GM19467 (cell line): Measurements from ENCODE around the gene ISG20.
"Not testable (repeated sequence)": the region's sequence is repeated elsewhere in the genome, so short reads cannot be mapped to it uniquely, and the experiment has no call there.

Experiments
- ATAC-seq: cut with Tn5 transposase; IDR thresholded peaks from one replicate; pipeline ENCODE4 v1.9.1; 2021; ENCODE audit warnings: mild to moderate bottlenecking, moderate library complexity; ENCODE audit not compliant: unreplicated experiment

Gene ISG20

DNA sequence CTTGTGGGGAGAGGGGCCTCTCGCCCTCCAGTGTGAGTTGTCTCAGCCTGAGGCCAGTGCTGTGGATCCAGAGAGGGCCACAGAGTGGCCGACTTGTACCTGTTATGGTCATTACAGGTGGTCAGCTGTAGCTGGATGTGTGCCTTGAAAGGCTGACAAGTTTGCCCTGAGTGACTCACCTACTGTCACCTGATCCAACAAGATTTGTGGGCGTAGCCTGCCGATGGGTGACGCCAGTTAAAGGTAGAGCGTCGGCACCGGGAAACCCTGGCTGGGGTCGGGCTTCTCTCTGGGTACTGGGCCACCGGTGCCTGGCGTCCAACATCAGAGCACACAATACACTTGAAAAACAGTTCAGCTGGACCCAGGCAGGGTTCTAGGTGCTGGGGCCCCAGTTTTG, 2.8 kb upstream of the ISG20 start:
- ATAC-seq: no peak

- ATAC-seq: no peak
These were observed 2.2 kb upstream of the ISG20 start for GRCh38 chr15:88636654-88637053.

DNA sequence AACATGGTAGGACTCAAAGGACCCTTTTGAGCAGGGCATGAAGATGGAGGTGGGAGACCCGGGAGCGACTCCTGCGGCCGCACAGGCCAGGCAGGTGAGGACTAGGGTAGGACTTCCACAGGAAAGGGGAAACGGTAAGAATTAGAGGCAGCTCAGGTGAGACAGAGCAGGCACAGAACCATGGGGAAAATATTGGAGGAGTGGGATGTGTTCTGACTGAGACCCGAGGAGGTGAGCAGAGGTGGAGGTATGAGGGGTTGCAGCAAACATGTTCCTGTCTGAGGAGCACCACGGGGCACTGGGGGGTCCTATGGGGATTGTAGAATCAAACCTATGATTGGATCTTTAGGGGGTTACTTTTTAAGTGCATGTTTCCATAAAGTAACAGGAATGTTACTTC, 1.4 kb upstream of the ISG20 start:
- ATAC-seq: no peak

DNA sequence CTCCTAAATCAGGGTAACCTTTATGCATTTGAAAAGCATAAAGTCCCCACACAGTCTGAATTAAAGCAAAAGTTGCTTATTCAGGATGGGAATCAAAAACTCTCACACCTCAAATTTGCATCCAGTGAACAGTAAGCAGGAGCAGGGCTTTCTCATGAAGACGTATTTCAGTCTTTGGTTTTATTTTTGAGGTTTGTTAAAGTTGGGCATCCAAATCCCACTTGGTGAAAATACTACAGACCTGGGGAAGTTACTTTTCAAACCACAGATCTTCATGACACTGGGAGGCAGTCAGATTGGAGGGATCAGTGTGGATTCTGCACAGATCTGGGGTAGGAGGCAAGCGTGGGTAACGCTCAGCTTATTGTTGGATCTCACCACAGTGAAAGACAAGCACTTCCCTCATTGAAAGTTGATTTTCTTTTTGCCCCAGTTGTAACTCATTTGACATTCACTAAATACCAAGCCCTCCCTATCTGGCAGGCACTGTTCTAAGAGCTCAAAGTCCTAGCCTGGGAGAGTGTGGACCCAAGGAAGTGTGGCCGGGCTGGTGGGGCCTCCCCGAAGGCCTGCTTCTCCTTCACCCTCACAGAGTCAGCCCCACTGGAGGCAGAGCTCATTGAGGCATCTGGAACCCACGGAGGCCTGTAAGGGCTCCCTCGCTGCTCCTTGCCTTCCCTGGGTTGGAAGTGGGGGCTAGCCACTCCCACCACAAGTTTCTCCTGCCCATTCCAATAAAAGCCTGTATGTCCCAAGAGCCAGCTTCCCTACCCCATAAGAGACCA, 783 bp upstream of the ISG20 start:
- no peak for ATAC-seq

GRCh38 chr15:88641959-88642452, 3.2 kb downstream of the ISG20 start:
- no peak for ATAC-seq

- not testable (repeated sequence) for ATAC-seq
These were observed 3.7 kb downstream of the ISG20 start for GRCh38 chr15:88642514-88642913.

GRCh38 chr15:88644741-88645140, 5.9 kb downstream of the ISG20 start:
- no peak for ATAC-seq

- no peak for ATAC-seq
These were observed 6.6 kb downstream of the ISG20 start for GRCh38 chr15:88645171-88646087.

GRCh38 chr15:88646088-88646405, 7.2 kb downstream of the ISG20 start:
- ATAC-seq: no peak

DNA sequence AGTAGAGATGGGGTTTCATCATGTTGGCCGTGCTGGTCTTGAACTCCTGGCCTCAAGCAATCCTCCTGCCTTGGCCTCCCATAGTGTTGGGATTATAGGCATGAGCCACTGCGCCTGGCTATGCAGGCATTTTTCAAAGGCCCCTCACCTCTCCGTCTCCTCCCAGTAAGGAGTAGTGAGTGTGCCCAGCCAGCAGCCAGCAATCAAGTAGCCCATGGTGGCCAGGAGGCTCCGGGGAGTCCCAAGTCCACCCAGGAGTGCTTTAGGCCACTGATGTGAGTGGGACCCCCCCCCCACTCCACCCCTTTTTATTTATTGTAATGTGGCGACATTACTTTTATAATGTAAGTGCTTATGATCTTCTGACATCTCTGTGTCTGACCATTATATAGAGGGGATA, 8.1 kb downstream of the ISG20 start:
- ATAC-seq: no peak

GRCh38 chr15:88647351-88648105, 8.7 kb downstream of the ISG20 start:
- no peak for ATAC-seq

GRCh38 chr15:88648357-88649214, 9.8 kb downstream of the ISG20 start:
- ATAC-seq: no peak

DNA sequence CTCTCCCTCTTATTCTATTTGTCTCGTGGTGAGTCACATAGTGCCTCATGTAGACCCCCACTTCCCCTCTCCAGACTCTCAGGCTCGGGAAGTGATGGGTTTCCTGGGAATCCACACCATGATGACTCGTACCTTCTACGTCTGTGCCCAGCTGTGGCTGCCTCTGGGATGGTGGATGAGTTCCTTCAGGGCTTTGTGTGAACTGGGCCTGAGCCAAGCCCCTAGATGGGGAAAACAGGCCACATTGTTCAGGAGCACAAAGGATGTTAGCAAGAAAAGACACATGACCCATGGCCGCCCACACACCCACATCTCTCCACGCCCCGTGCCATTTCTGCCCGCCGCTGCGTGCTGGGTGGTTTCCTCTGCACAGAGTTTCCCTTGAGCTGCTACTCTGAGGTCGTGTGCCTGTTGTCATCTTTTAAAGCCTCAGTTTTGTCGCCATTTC, 10.5 kb downstream of the ISG20 start:
- no peak for ATAC-seq

DNA sequence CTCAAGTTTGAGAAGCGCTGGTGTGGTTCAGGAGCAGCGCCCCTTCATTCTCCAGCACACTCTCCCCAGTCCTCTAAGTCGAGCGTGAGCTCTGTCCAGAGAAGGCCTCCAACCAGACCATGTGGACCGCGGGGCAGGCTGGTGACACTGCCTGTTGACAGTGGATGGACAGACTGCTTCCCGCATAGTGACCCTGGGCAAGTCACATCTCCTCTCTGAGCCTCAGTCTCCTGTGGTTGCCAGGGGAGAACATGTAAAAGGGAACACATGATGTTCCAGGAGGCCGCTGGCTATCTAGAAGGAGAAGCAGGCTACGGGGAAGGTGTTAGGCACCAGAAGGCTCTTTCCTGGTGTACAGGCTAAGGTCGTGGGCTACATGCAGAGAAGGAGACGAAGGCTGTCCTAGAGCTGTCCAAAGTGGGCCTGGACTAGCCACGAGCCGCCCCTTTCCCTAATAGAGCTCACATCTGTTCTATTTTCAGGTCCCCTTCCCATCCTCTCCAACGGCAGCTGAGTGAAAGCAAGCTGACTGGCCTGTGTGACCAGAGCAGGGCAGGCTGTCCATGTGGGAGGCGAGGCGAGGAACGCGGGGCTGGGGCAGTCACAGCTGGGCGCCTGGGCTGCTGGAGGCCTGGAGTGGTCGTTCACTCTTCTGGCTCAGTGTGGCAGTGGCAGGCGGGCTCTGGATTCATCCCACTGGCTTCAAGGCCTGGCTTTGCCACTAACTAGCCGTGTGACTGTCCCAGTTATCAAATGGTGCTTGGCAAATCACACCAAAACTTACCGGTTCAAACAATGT, 11.1 kb downstream of the ISG20 start:
- no peak for ATAC-seq

DNA sequence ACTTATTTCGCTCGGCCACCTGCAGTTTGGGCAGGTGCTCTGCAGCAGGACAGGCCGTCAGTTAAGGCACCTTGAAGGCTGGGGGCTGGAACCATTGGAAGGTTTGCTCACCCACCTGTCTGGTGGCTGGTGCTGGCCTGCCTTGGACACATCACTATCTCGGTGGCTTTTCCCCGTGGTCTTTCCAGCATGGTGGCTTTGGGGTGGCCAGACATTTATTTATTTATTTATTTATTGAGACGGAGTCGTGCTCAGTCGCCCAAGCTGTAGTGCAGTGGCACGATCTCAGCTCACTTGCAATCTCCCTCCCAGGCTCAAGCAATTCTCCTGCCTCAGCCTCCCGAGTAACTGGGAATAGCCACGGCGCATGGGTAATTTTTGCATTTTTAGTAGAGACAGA, 11.7 kb downstream of the ISG20 start:
- no peak for ATAC-seq

DNA sequence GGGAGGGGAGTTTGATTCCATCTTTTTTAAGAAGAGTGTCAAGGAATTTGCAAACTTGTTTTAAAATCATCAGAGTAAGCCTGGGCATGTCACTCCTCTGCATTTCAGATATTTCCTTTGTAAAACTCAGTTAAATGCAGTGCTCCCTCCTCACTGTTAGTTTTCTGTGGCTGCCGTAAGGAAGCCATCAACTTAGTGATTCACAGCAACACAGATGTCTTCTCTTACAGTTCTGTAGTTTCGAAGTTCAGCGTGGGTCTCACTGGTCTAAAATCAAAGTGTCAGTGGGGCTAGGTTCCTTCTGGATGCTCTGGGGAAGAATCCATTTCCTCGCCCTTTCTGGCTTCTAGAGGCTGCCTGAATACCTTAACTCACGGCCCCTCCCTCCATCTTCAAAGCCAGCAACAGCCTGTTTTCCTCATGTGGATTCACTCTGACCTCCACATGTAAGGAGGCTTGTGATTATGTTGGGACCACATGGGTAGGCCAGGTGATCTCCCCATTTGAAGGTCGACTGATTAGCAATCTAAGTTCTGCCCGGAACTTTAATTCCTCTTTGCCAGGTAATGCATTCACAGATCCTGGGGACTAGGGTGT, 12.4 kb downstream of the ISG20 start:
- no peak for ATAC-seq

DNA sequence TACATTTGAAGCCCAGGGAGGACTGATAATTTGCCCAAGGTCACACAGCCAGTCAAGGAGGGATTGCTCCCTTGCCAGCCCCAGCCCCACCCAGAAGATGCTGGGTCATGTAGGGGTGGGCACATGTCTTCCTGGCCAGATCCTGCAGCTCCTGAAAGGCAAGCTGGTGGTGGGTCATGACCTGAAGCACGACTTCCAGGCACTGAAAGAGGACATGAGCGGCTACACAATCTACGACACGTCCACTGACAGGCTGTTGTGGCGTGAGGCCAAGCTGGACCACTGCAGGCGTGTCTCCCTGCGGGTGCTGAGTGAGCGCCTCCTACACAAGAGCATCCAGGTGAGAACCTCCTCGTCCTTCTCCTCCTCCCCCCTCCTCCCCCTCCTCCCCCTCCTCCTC, 13.2 kb downstream of the ISG20 start:
- ATAC-seq: no peak

- no peak for ATAC-seq
These were observed 13.8 kb downstream of the ISG20 start for GRCh38 chr15:88652456-88653199.
